Heart right ventricle (tissue), 16 donors: ENCODE measurements around the gene OLFML1. TPM values are rescaled to one million over a fixed set of nuclear protein-coding genes. Genes with fewer than 3 reads are reported as not detected.
A peak's percentile ranks its signal among the peaks of the same experiment; 100 is the strongest.

Experiments used
- ATAC-seq, 8 donors: fragments of 200-7000 bp; cut with Tn5 transposase; one replicate each; pipeline ENCODE4 v1.9.1; 2020; ENCODE audit warnings: mild to moderate bottlenecking in 8 of 8, moderate library complexity in 8 of 8, moderate number of reproducible peaks in 1 of 8
- DNase-seq, 2 donors: peaks; one replicate each; pipeline ENCODE4 v3.0.0-alpha.2; 2020
- H3K27ac ChIP-seq, 10 donors: fragments of 200-600 bp; sonication (generic) in 2 of 10; one replicate each; pipeline versions ENCODE4 v1.5.0 to v1.8.0; 2020 to 2022; ENCODE audit warnings: mild to moderate bottlenecking in 3 of 10
- H3K27me3 ChIP-seq, 7 donors: fragments of 200-600 bp; one replicate each; pipeline ENCODE4 v1.8.0; 2021 to 2022; ENCODE audit warnings: mild to moderate bottlenecking in 2 of 7
- H3K36me3 ChIP-seq, 9 donors: fragments of 200-600 bp; sonication (generic) in 1 of 9; one replicate each; pipeline versions ENCODE4 v1.5.0 to v1.8.0; 2020 to 2022; ENCODE audit warnings: mild to moderate bottlenecking in 2 of 9
- H3K4me1 ChIP-seq, 9 donors: fragments of 200-600 bp; sonication (generic) in 1 of 9; one replicate each; pipeline versions ENCODE4 v1.5.0 to v1.8.0; 2020 to 2022; ENCODE audit warnings: mild to moderate bottlenecking in 4 of 9
- H3K4me3 ChIP-seq, 10 donors: fragments of 200-600 bp; sonication (generic) in 2 of 10; one replicate each; pipeline versions ENCODE4 v1.5.0 to v1.8.0; 2020 to 2022; ENCODE audit warnings: mild to moderate bottlenecking in 7 of 10, moderate library complexity in 2 of 10
- H3K9me3 ChIP-seq, 11 donors: fragments of 200-600 bp in 10 of 11; sonication (generic) in 2 of 11; one replicate each; pipeline versions ENCODE4 v1.5.0 to v1.8.0; 2013 to 2022; ENCODE audit warnings: mild to moderate bottlenecking in 2 of 11, control low read depth in 1 of 11, moderate library complexity in 1 of 11
- CTCF ChIP-seq, 9 donors: fragments of 200-600 bp; sonication (generic) in 2 of 9; IDR thresholded peaks; one replicate each; pipeline versions ENCODE4 v1.5.0 to v1.8.0; 2021 to 2022; ENCODE audit warnings: antibody characterized with exemption in 9 of 9, mild to moderate bottlenecking in 5 of 9, moderate library complexity in 1 of 9
- WGBS, 2 donors: extraction: QIAGEN DNeasy Blood & Tissue Kit; methylation state at CpG; one replicate each; pipeline ENCODE4 v1.1.7; 2013; ENCODE audit warnings: inconsistent platforms in 1 of 2; 5-methylcytosine and 5-hydroxymethylcytosine counted together
- intact Hi-C, 10 donors: fragments of 100-400 bp; cut with DNase I; formaldehyde crosslinking; loops; one replicate each; pipeline versions ENCODE4 v1.11.1 to v1.14.2; 2022
- polyA plus RNA-seq, 2 donors: library from polyadenylated mRNA; stranded (reverse); fragments of 200-250 nt; gene quantifications; one replicate each; pipeline ENCODE4 v1.2.3, GENCODE V29; 2013
- total RNA-seq, 10 donors: library from RNA; stranded (reverse); fragmentation: NEBNext Ultra II Directional in 3 of 10; extraction: Animal tissue kit (Norgen Biotek cat#: 25700) in 3 of 10; gene quantifications; one replicate each; pipeline versions ENCODE4 v1.2.1 to v1.2.4, GENCODE V29; 2021 to 2023
- donor health status: Arrhythmogenic right ventricular cardiomyopathy.
- donor health status: ischemic (EF 13 %, LVEDD 7.1; RV severe dilation, severe dysfunction).
- donor health status: healthy with polysubstance abuse.
- donor health status: DM: no; HTN: yes; CAD: no.
- donor health status: DM: no; HTN: no; CAD: no.
- donor health status: ischemic (EF 25% LVEDD 6.9; RV normal size, moderate dysfunction).
- donor health status: ischemic (EF 25% LVEDD 5.7; RV mildly dilated, moderate dysfunction).
- donor health status: healthy.
- donor health status: DM: yes; HTN: yes; CAD: no.
- donor health status: Ischemic cardiomyopathy.
- donor health status: ischemic (EF 35%, LVEDD 5.7; RV mildly dilated, moderate dysfunction).
- donor health status: nonischemic (EF 11% LVEDD 7.7; RV severe dilation, severe dysfunction).
- donor health status: DM: yes; HTN: yes; CAD: no.
- donor health status: PGD.
- donor health status: ischemic (EF 29% LVEDD 5.4; RV normal size, mild dysfunction).
- donor health status: nonischemic (EF 23%, LVEDD 6.1; RV moderate dilation, normal function).

The OLFML1 gene
- total and polyA plus RNA-seq, 12 donors: 2.2 to 8.3 (median 5.0) TPM

- intact Hi-C loops: no loop called here
- Histone ChIP-seq H3K36me3 (no peaks in the 10 kb centered on the region), H3K27me3 (no peaks in the 10 kb centered on the region), H3K27ac (peak overlapping the region in 2 of 10 donors; percentile 39 to 82), H3K4me1 (peaks cover 0 to 52% (median 10%) of the 10 kb centered on the region in 9 donors), H3K9me3 (no peaks in the 10 kb centered on the region), H3K4me3 (no peak overlapping the region)
- ATAC-seq: no peak
- 74 to 75% methylated on average over 18 of the region's 18 CpGs for WGBS, 2 donors
- TF ChIP-seq CTCF (IDR thresholded peaks at IDR 0.05): no peak
- DNase-seq: no peak
Observed at GRCh38 chr11:7520011-7520942, 35.0 kb downstream of the OLFML1 start.

- Histone ChIP-seq H3K9me3 (no peaks in the 10 kb centered on the region), H3K4me1 (peaks cover 0 to 56% (median 10%) of the 10 kb centered on the region in 9 donors), H3K36me3 (no peaks in the 10 kb centered on the region), H3K4me3 (no peak overlapping the region), H3K27ac (peak overlapping the region in 2 of 10 donors; percentile 39 to 82), H3K27me3 (no peaks in the 10 kb centered on the region)
- ATAC-seq (peak in 4 of 8 donors; percentile 20 to 52 (median 33)), DNase-seq (no peak)
- intact Hi-C loops: no loop called here
- no peak for TF ChIP-seq CTCF (IDR thresholded peaks at IDR 0.05)
- WGBS, 2 donors: 0 to 1% methylated on average over 2 of the region's 2 CpGs
Observed at GRCh38 chr11:7520981-7521487, 35.7 kb downstream of the OLFML1 start.

- H3K9me3 ChIP-seq: no peaks in the 10 kb centered on the region
- 67 to 68% methylated on average over 4 of the region's 4 CpGs for WGBS, 2 donors
- no peak for TF ChIP-seq CTCF (IDR thresholded peaks at IDR 0.05)
- intact Hi-C loops: no loop called here
- no peak overlapping the region for H3K4me3 ChIP-seq
- no peaks in the 10 kb centered on the region for H3K27me3 ChIP-seq
- DNase-seq: no peak
- no peaks in the 10 kb centered on the region for H3K36me3 ChIP-seq
- peaks cover 0 to 56% (median 10%) of the 10 kb centered on the region in 9 donors for H3K4me1 ChIP-seq
- H3K27ac ChIP-seq: peak overlapping the region in 2 of 10 donors; percentile 22 to 82
- peak in 2 of 8 donors; percentile 34 for ATAC-seq
Observed at GRCh38 chr11:7522121-7522520, 36.8 kb downstream of the OLFML1 start.

GRCh38 chr11:7522546-7522945 lies 37.2 kb downstream of the OLFML1 start:
- Histone ChIP-seq H3K4me1 (peaks cover 0 to 56% (median 10%) of the 10 kb centered on the region in 9 donors), H3K9me3 (no peaks in the 10 kb centered on the region), H3K27me3 (no peaks in the 10 kb centered on the region), H3K27ac (peak overlapping the region in 1 of 10 donors; percentile 82), H3K4me3 (no peak overlapping the region), H3K36me3 (no peaks in the 10 kb centered on the region)
- ATAC-seq (no peak), DNase-seq (no peak)
- WGBS, 2 donors: 91 to 94% methylated on average over 4 of the region's 4 CpGs
- TF ChIP-seq CTCF (IDR thresholded peaks at IDR 0.05): no peak
- intact Hi-C loops: no loop called here
